NCI-H1694 treated with DMSO at 0.1 percent for 48 hours (cell line): ENCODE data around the gene ZFYVE9.
"Not testable (repeated sequence)": the region's sequence is repeated elsewhere in the genome, so short reads cannot be mapped to it uniquely, and the experiment has no call there.

ENCODE experiments used
- DNase-seq: peaks from one replicate; lab custom pipeline; 2025; lab: John Stamatoyannopoulos, UW

ZFYVE9 gene

DNA sequence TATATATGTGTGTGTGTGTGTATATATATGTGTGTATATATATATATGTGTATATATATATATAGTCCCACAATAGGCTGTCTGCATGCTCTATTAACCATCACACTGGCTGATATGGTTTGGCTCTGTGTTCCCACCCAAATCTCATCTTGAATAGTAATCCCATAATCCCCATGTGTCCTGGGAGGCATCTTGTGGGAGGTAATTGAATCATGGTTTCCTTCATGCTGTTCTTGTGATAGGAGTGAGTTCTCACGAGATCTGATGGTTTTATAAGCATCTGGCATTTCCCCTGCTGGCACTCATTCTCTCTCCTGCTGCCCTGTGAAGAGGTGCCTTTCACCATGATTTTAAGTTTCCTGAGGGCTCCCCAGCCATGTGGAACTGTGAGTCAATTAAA lies 228.0 kb downstream of the ZFYVE9 start:
- not testable (repeated sequence) for DNase-seq

GRCh38 chr1:52385376-52385775 lies 243.5 kb downstream of the ZFYVE9 start:
- no peak for DNase-seq

- no peak for DNase-seq
Observed at GRCh38 chr1:52386458-52386857, 244.6 kb downstream of the ZFYVE9 start.

DNA sequence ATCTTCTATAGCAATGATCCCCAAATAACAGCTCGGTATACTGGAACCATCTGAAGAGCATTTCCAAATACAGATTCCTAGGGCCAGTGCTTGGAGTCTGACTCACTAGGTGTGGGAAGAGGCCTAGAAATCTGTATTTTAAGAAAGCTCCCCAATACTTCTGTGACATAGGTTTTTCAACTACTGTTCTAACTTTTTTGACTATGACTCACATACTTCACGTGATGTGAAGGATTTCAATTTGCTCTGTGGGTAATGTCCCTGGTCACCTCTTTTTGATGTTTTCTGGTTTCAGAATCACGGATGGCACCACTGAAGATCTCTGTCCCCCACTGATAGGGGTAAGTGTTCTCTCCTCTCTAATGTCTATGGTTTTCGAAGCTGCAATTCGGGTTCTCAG lies 251.3 kb downstream of the ZFYVE9 start:
- DNase-seq, result no peak
